HepG2 (cell line): ENCODE measurements around the gene STK24. TPM values are rescaled to one million over a fixed set of nuclear protein-coding genes. Genes with fewer than 3 reads are reported as not detected.
A peak's percentile ranks its signal among the peaks of the same experiment; 100 is the strongest.

Experiments used
- ATAC-seq: fragments of 200-7000 bp; cut with Tn5 transposase; 3 replicates; pipeline ENCODE4 v1.9.1; 2020; ENCODE audit warnings: mild to moderate bottlenecking, moderate library complexity
- BruUV-seq: library from RNA; stranded (reverse); fragments of 400-500 nt; replicated peaks from 2 replicates; lab custom pipeline; 2021; lab: Mats Ljungman, UMichigan
- CTCF ChIA-PET: fragments of 300-600 bp; formaldehyde crosslinking; extraction: SDS; loops from one replicate; lab custom pipeline; 2021; ENCODE audit warnings: low total read pairs, inconsistent platforms, low intra/inter-chr PET ratio; lab: Yijun Ruan, JAX
- POLR2A ChIA-PET: fragments of 350-600 bp; sonication (Branson Sonifier 250); formaldehyde crosslinking; loops from one replicate; lab custom pipeline; 2020; ENCODE audit warnings: antibody characterized with exemption, inconsistent platforms; lab: Yijun Ruan, JAX
- DNase-seq: peaks from one replicate; pipeline ENCODE4 v3.0.0-alpha.2; 2015; ENCODE audit warnings: low spot score
- FAIRE-seq: peaks from 3 replicates; lab custom pipeline; 2011; peaks lifted over from hg19 to GRCh38; lab: Jason Lieb, UNC
- H2AFZ ChIP-seq: one replicate; pipeline ENCODE4 v1.6.1; 2011; ENCODE audit warnings: low read length, inconsistent platforms
- H3K27ac ChIP-seq: fragments of 300-600 bp; 3 replicates; pipeline ENCODE4 v1.8.0; 2011; ENCODE audit warnings: mixed run types, mild to moderate bottlenecking, mixed read lengths, low read length, inconsistent platforms; ENCODE audit not compliant: insufficient read depth; ENCODE audit errors: extremely low read length
- H3K27me3 ChIP-seq, 2 experiments: fragments of 200-600 bp in 1 of 2; 2 replicates in 1 of 2; 3 replicates in 1 of 2; pipeline versions ENCODE4 v1.6.0 to v1.8.0; 2011; ENCODE audit warnings: low read length in 2 of 2, mild to moderate bottlenecking in 2 of 2, moderate library complexity in 2 of 2, inconsistent platforms in 1 of 2; ENCODE audit not compliant: insufficient read depth in 2 of 2, control insufficient read depth in 1 of 2
- H3K36me3 ChIP-seq, 2 experiments: fragments of 200-600 bp in 1 of 2; replicated peaks in 1 of 2; 2 replicates in 1 of 2; 3 replicates in 1 of 2; pipeline versions ENCODE4 v1.5.1 to v1.8.0; 2011; ENCODE audit warnings: low read length in 2 of 2, inconsistent platforms in 1 of 2; ENCODE audit not compliant: insufficient read depth in 2 of 2, control insufficient read depth in 1 of 2
- H3K4me1 ChIP-seq: 2 replicates; pipeline ENCODE4 v1.5.1; 2012; ENCODE audit warnings: low read length, inconsistent platforms; ENCODE audit not compliant: insufficient read depth
- H3K4me2 ChIP-seq: 2 replicates; pipeline ENCODE4 v1.6.0; 2011; ENCODE audit warnings: low read depth, low read length, inconsistent platforms
- H3K4me3 ChIP-seq, 3 experiments: fragments of 200-600 bp in 1 of 3; sonication (generic), shearing (Covaris generic) in 1 of 3; replicated peaks in 1 of 3; 2 replicates each; pipeline ENCODE4 v1.5.1; 2011 to 2016; ENCODE audit warnings: low read length in 3 of 3, inconsistent platforms in 2 of 3, low read depth in 2 of 3, mild to moderate bottlenecking in 2 of 3, control low read depth in 1 of 3, mixed read lengths in 1 of 3; ENCODE audit not compliant: insufficient read depth in 1 of 3
- H3K79me2 ChIP-seq: one replicate; pipeline ENCODE4 v1.6.1; 2011; ENCODE audit warnings: low read length, inconsistent platforms; ENCODE audit not compliant: insufficient read depth
- H3K9ac ChIP-seq: 2 replicates; pipeline ENCODE4 v1.6.0; 2011; ENCODE audit warnings: mild to moderate bottlenecking, low read depth, low read length, inconsistent platforms; ENCODE audit not compliant: insufficient read depth
- H3K9me3 ChIP-seq: 2 replicates; pipeline ENCODE4 v1.5.1; 2012; ENCODE audit warnings: mild to moderate bottlenecking, low read length
- H4K20me1 ChIP-seq: 2 replicates; pipeline ENCODE4 v1.6.0; 2011; ENCODE audit warnings: inconsistent platforms, mild to moderate bottlenecking, low read length, moderate library complexity; ENCODE audit not compliant: insufficient read depth
- AGO2 ChIP-seq: fragments of 200-400 bp; formaldehyde crosslinking; optimal IDR thresholded peaks from 2 replicates; pipeline ENCODE3; 2017; ENCODE audit warnings: mild to moderate bottlenecking, low read depth, low read length, moderate library complexity
- BRD4 ChIP-seq: sonication (generic); formaldehyde crosslinking; IDR thresholded peaks from 2 replicates; pipeline ENCODE4 v1.4.0; 2020; ENCODE audit warnings: missing genetic modification reagents
- FIP1L1 ChIP-seq: fragments of 200-400 bp; formaldehyde crosslinking; IDR thresholded peaks from 2 replicates; pipeline ENCODE4 v1.6.1; 2018; ENCODE audit warnings: low read depth, mild to moderate bottlenecking, low read length, moderate library complexity, borderline replicate concordance; ENCODE audit not compliant: insufficient read depth
- GATAD1 ChIP-seq: IDR thresholded peaks from 2 replicates; pipeline ENCODE4 v1.6.1; 2016; ENCODE audit warnings: missing genetic modification reagents, missing compliant biosample characterization
- HMGXB3 ChIP-seq: sonication (generic); formaldehyde crosslinking; IDR thresholded peaks from 2 replicates; pipeline ENCODE4 v1.4.0; 2020; ENCODE audit warnings: missing genetic modification reagents, borderline replicate concordance
- PAF1 ChIP-seq: IDR thresholded peaks from 2 replicates; pipeline ENCODE4 v1.6.1; 2016; ENCODE audit warnings: missing genetic modification reagents, missing compliant biosample characterization
- PITX1 ChIP-seq: sonication (generic); formaldehyde crosslinking; IDR thresholded peaks from 2 replicates; pipeline ENCODE4 v1.5.1; 2020; ENCODE audit warnings: mild to moderate bottlenecking, missing genetic modification reagents
- POLR2AphosphoS2 ChIP-seq: IDR thresholded peaks from 2 replicates; pipeline ENCODE4 v1.6.1; 2011; ENCODE audit warnings: low read depth, low read length, improper control_type of control experiment
- POLR2AphosphoS5 ChIP-seq: IDR thresholded peaks from 2 replicates; pipeline ENCODE4 v1.6.1; 2012; ENCODE audit warnings: low read depth, low read length
- POLR2G ChIP-seq: fragments of 200-400 bp; formaldehyde crosslinking; IDR thresholded peaks from 2 replicates; pipeline ENCODE4 v1.6.1; 2018; ENCODE audit warnings: mild to moderate bottlenecking, low read depth, low read length, moderate library complexity
- RBM22 ChIP-seq: fragments of 200-400 bp; formaldehyde crosslinking; optimal IDR thresholded peaks from 2 replicates; pipeline ENCODE3; 2017; ENCODE audit warnings: mild to moderate bottlenecking, low read length, moderate library complexity
- TARDBP ChIP-seq: sonication (generic); formaldehyde crosslinking; IDR thresholded peaks from 2 replicates; pipeline ENCODE4 v1.8.0; 2022; ENCODE audit warnings: mild to moderate bottlenecking, missing genetic modification reagents
- THYN1 ChIP-seq: sonication (generic); formaldehyde crosslinking; IDR thresholded peaks from 2 replicates; pipeline ENCODE4 v1.8.1; 2023; ENCODE audit warnings: low read depth, mild to moderate bottlenecking, moderate library complexity, missing genetic modification reagents, borderline replicate concordance
- ZBTB38 ChIP-seq: sonication (generic); formaldehyde crosslinking; IDR thresholded peaks from 2 replicates; pipeline ENCODE4 v1.5.1; 2020; ENCODE audit warnings: mild to moderate bottlenecking, missing genetic modification reagents
- ZNF687 ChIP-seq: sonication (generic); formaldehyde crosslinking; IDR thresholded peaks from 2 replicates; pipeline ENCODE4 v1.5.1; 2020; ENCODE audit warnings: mild to moderate bottlenecking, missing genetic modification reagents, moderate library complexity
- WGBS: methylation state at CpG from one replicate; pipeline ENCODE4 v1.1.6; 2017; ENCODE audit warnings: low lambda C conversion rate; 5-methylcytosine and 5-hydroxymethylcytosine counted together
- in situ Hi-C: cut with HindIII; loops from 2 replicates; pipeline ENCODE4 v1.10.0; 2017; ENCODE audit warnings: low pct_unique_long_range_greater_than_20kb; ENCODE audit not compliant: extremely low pct_ligation_motif_present
- intact Hi-C: fragments of 100-400 bp; cut with micrococcal nuclease; formaldehyde crosslinking; loops from one replicate; pipeline ENCODE4 v1.10.0; 2022; ENCODE audit not compliant: unreplicated experiment
- polyA plus RNA-seq, 8 experiments: library from polyadenylated mRNA; depleted of rRNA in 3 of 8; stranded (reverse) in 7 of 8; unstranded in 1 of 8; fragments of >200 nt; fragmentation: Illumina TruSeq in 4 of 8; extraction: Trizol in 4 of 8; gene quantifications; 2 replicates each; pipeline versions ENCODE4 v1.2.1 to v1.2.3, GENCODE V29; 2011 to 2016; ENCODE audit warnings: low read depth in 4 of 8, missing spikeins in 1 of 8, mixed read lengths in 1 of 8; ENCODE audit not compliant: insufficient read depth in 1 of 8
- total RNA-seq, 5 experiments: library from RNA; depleted of rRNA; stranded (reverse); fragments of >200 nt; fragmentation: Illumina TruSeq; extraction: Trizol; gene quantifications; 2 replicates each; pipeline ENCODE4 v1.2.3, GENCODE V29; 2016; ENCODE audit warnings: low read depth in 1 of 5

STK24 gene
- total and polyA plus RNA-seq, 2 of the 13 experiments (the other 11 are each of a cell fraction or from before 2014, with no cell fraction given), result 51.3 to 73.0 TPM

- FAIRE-seq, result no peak
- no TSS peak for BruUV-seq
- CTCF ChIA-PET, result no interaction called here
- WGBS, result 97% methylated on average over 23 of the region's 23 CpGs
- Histone ChIP-seq H3K36me3 (peaks cover 25 to 66% of the 10 kb centered on the region in 2 experiments), H4K20me1 (peaks cover 16% of the 10 kb centered on the region), H3K9me3 (no peaks in the 10 kb centered on the region), H3K9ac (no peak overlapping the region), H3K27me3 (no peaks in the 10 kb centered on the region), H3K4me2 (no peak overlapping the region), H3K27ac (no peak overlapping the region), H3K79me2 (no peaks in the 10 kb centered on the region), H3K4me3 (no peak overlapping the region), H3K4me1 (peaks cover 23% of the 10 kb centered on the region), H2AFZ (no peak overlapping the region)
- DNase-seq, result no peak
- ATAC-seq, result 0 out of 3 replicates have a peak, but pooled peaks have one; percentile 1
- POLR2A ChIA-PET, result no interaction called here
- intact Hi-C loops (no loop called here), in situ Hi-C loops (no loop called here)
- TF ChIP-seq ZBTB38 (CRISPR knock-in tag) (0 out of 2 replicates have a peak, but pooled peaks have one; percentile 21), POLR2G (peak; percentile 60), POLR2AphosphoS5 (peak; percentile 50), HMGXB3 (CRISPR knock-in tag) (0 out of 2 replicates have a peak, but pooled peaks have one; percentile 9), POLR2AphosphoS2 (peak; percentile 59; the same call in 1 of the 2 replicates), RBM22 (peak; percentile 99), THYN1 (no peak), ZNF687 (CRISPR knock-in tag) (0 out of 2 replicates have a peak, but pooled peaks have one; percentile 30), PITX1 (CRISPR knock-in tag) (peak; percentile 22; the same call in 1 of the 2 replicates), TARDBP (CRISPR knock-in tag) (0 out of 2 replicates have a peak, but pooled peaks have one; percentile 22), GATAD1 (no peak), BRD4 (no peak), PAF1 (CRISPR knock-in tag) (0 out of 2 replicates have a peak, but pooled peaks have one; percentile 72), AGO2 (peak; percentile 88), FIP1L1 (0 out of 2 replicates have a peak, but pooled peaks have one; percentile 74)
Observed at GRCh38 chr13:98451676-98452470, 125.0 kb downstream of the STK24 start.
